Esophagus squamous epithelium (tissue), 4 donors: ENCODE results near the gene DGLUCY.

Source experiments
- POLR2A ChIP-seq, 4 donors: fragments of 450-650 bp; IDR thresholded peaks; one replicate each; pipeline ENCODE4 v1.6.1; 2017; ENCODE audit warnings: antibody characterized with exemption in 4 of 4, mild to moderate bottlenecking in 4 of 4, moderate library complexity in 3 of 4
- TF ChIP-seq, protein P1 (sequence below), 6 experiments: fragments of 450-650 bp in 4 of 6; fragments of 200-600 bp in 2 of 6; sonication (generic) in 2 of 6; IDR thresholded peaks; one replicate each; pipeline ENCODE4 v1.5.1; 2016 to 2019; ENCODE audit warnings: antibody characterized with exemption in 6 of 6, mild to moderate bottlenecking in 4 of 6, moderate library complexity in 4 of 6

DNA sequence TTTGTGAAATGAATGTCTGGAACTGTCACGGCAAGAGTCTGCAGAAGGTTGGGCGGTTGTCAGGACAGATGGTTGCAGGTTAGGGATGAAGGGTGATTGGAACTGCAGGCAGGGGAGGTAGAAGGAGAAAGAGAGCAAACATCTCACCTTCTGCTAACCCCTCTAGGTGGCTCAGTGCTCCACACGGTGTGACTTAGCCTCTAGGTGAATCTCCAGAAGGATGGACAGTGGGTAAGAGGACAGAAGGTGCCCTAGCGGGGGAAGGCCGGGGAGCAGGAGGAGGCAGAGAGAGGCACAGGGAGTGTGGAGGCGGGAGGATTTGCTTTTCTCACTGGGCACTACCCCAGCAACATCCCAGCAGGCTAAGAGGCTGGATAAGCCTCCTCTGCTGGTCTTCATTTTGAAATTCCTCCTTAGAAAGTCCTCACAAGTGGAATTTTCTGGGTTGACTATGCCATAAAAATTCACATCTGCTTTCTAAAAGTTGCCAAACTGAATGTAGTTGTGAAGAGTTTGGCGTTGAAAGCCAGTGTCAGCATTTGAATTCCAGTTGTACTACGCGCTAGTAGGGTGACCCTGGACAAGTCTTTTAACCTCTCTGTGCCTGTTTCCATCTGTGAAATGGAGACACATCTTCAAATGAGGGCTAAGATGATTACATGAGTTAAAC, 141.3 kb downstream of the DGLUCY start:
- TF ChIP-seq, protein P1, sequence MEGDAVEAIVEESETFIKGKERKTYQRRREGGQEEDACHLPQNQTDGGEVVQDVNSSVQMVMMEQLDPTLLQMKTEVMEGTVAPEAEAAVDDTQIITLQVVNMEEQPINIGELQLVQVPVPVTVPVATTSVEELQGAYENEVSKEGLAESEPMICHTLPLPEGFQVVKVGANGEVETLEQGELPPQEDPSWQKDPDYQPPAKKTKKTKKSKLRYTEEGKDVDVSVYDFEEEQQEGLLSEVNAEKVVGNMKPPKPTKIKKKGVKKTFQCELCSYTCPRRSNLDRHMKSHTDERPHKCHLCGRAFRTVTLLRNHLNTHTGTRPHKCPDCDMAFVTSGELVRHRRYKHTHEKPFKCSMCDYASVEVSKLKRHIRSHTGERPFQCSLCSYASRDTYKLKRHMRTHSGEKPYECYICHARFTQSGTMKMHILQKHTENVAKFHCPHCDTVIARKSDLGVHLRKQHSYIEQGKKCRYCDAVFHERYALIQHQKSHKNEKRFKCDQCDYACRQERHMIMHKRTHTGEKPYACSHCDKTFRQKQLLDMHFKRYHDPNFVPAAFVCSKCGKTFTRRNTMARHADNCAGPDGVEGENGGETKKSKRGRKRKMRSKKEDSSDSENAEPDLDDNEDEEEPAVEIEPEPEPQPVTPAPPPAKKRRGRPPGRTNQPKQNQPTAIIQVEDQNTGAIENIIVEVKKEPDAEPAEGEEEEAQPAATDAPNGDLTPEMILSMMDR (IDR thresholded peaks at IDR 0.05) = no peak
- no peak for TF ChIP-seq POLR2A (IDR thresholded peaks at IDR 0.05)
